NB4 (cell line): ENCODE data around the gene PROM1.

Experiments used
- DNase-seq: peaks from one replicate; pipeline ENCODE4 v3.0.0; 2010; ENCODE audit warnings: low read depth
- H3K4me3 ChIP-seq: one replicate; pipeline ENCODE4 v1.5.1; 2011; ENCODE audit warnings: mild to moderate bottlenecking, low read depth, low read length, moderate library complexity
- MYC ChIP-seq: IDR thresholded peaks from 2 replicates; pipeline ENCODE4 v1.6.1; 2011; ENCODE audit warnings: low read depth, low read length
- POLR2A ChIP-seq: IDR thresholded peaks from 2 replicates; pipeline ENCODE4 v1.6.1; 2011; ENCODE audit warnings: mild to moderate bottlenecking; ENCODE audit not compliant: insufficient read length; ENCODE audit errors: extremely low read depth
- TF ChIP-seq, protein P1 (sequence below): IDR thresholded peaks from one replicate; pipeline ENCODE4 v1.5.1; 2012; ENCODE audit warnings: low read depth, low read length
- TF ChIP-seq, protein P2 (sequence below): IDR thresholded peaks from 2 replicates; pipeline ENCODE4 v1.6.1; 2011; ENCODE audit warnings: low read depth, low read length

Gene PROM1

DNA sequence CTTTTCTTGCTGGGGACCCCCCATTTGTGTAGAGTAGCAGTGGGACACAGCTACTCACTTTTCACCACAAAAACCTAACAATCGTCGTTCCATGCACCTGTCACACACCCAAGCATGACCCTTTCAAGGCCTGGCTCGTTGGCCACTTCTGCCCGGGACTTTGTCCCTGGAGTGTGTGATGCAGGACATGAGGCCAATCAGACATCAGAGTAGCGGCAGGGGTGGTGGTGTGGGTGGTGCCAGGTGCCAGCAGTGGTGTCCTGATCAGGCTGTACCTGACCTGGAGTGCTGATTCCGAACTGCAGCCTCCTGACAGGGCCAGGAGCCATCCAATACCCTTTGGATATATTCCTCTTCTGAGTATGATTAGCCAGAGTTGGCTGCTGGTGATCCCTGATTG, 23.1 kb upstream of the PROM1 start:
- no peak for DNase-seq
- TF ChIP-seq MYC: no peak
- TF ChIP-seq, protein P1, sequence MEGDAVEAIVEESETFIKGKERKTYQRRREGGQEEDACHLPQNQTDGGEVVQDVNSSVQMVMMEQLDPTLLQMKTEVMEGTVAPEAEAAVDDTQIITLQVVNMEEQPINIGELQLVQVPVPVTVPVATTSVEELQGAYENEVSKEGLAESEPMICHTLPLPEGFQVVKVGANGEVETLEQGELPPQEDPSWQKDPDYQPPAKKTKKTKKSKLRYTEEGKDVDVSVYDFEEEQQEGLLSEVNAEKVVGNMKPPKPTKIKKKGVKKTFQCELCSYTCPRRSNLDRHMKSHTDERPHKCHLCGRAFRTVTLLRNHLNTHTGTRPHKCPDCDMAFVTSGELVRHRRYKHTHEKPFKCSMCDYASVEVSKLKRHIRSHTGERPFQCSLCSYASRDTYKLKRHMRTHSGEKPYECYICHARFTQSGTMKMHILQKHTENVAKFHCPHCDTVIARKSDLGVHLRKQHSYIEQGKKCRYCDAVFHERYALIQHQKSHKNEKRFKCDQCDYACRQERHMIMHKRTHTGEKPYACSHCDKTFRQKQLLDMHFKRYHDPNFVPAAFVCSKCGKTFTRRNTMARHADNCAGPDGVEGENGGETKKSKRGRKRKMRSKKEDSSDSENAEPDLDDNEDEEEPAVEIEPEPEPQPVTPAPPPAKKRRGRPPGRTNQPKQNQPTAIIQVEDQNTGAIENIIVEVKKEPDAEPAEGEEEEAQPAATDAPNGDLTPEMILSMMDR: no peak

DNA sequence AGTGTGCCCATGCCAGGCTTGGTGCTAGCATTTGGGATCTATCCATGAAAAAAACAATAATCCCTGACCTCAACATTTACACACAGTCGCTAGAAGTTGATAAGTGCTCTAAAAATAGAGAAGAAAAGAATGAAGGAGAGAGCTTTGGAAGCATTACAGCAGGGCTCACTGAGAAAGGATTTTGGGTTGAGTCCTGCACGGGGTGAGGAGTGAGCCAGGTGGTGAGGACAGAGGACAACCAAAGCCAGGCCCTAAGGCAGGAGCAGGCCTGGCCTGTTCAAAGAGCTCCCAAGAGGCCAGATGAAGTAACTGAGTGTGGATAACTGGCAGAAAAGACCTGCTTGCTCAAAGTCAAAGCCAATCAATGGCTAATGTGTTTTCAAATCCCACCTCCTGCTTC, 20.7 kb upstream of the PROM1 start:
- H3K4me3 ChIP-seq: no peak overlapping the region
- TF ChIP-seq MYC: no peak
- TF ChIP-seq, protein P1: no peak
- no peak for TF ChIP-seq POLR2A
- TF ChIP-seq, protein P2, sequence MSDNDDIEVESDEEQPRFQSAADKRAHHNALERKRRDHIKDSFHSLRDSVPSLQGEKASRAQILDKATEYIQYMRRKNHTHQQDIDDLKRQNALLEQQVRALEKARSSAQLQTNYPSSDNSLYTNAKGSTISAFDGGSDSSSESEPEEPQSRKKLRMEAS: no peak
- no peak for DNase-seq

More for the DNA sequence above, 23.1 kb upstream of the PROM1 start:
- H3K4me3 ChIP-seq: no peak overlapping the region

DNA sequence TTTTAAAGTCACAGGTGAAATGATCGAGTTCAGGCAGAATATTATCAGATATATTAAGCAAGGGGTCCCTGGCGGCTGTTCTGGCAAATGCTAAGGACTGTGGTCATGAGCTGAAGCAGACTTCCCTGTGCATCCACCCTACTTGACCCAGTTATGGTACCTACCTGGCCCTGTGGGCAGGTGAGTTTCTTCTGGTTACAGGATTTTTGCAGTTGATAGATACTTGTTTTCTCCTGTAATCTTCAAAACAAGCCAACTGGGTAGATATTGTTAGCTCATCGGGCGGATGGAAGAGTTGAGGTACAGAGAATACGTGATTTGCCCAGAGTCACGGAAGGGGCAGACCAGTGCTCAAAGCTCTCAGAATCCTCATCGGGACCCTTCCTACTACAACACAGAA, 18.5 kb upstream of the PROM1 start:
- no peak for DNase-seq
- no peak overlapping the region for H3K4me3 ChIP-seq
- TF ChIP-seq POLR2A (no peak), MYC (no peak)
- TF ChIP-seq, protein P2: no peak
- TF ChIP-seq, protein P1: no peak

DNA sequence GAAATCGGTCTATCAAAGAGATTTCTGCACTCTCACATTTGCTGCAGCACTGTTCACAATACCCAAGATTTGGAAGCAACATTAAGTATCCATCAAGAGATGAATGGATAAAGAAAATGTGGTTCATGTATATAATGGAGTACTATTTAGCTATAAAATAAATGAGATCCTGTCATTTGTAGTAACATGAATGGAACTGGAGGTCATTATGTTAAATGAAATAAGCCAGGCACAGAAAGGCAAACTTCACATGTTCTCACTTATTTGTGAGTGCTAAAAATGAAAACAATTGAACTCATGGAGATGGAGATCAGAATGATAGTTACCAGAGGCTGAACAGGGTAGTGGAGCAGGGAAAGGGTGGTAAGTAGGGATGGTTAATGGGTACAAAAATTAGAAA, 17.0 kb upstream of the PROM1 start:
- no peak for DNase-seq
- no peak overlapping the region for H3K4me3 ChIP-seq
- TF ChIP-seq POLR2A (no peak), MYC (no peak)
- TF ChIP-seq, protein P1: no peak
- TF ChIP-seq, protein P2: no peak

DNA sequence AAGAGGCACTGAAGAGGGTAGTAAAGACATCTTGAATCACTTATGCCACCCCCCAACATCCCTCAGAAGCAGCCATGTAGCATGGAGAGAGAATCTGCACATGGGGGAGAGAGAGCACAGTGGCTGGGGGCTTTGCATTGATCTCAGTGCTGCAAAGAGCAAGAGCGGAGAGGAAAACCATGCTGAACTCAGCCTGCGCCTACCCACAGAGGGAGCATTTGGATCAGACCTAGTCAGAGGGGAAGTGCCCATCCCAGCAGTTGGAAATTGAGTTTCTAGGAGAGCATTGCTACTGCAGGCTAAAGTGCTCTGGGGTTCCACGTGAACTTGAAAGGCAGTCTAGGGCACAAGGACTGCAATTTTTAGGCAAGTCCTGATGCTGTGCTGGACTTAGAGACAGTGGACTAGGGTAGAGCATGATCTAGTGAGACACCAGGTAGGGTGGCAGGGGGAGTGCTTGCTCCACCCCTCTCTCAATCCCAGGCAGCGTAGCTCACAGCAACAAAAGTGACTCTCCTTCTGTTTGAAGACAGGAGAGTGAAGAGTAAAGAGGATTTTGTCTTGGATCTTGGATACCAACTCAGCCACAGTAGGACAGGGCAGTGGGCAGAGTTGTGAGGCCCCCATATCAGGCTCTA, 9.0 kb upstream of the PROM1 start:
- TF ChIP-seq MYC (no peak), POLR2A (no peak)
- TF ChIP-seq, protein P2: no peak
- TF ChIP-seq, protein P1: no peak
- no peak for DNase-seq
- H3K4me3 ChIP-seq: no peak overlapping the region

DNA sequence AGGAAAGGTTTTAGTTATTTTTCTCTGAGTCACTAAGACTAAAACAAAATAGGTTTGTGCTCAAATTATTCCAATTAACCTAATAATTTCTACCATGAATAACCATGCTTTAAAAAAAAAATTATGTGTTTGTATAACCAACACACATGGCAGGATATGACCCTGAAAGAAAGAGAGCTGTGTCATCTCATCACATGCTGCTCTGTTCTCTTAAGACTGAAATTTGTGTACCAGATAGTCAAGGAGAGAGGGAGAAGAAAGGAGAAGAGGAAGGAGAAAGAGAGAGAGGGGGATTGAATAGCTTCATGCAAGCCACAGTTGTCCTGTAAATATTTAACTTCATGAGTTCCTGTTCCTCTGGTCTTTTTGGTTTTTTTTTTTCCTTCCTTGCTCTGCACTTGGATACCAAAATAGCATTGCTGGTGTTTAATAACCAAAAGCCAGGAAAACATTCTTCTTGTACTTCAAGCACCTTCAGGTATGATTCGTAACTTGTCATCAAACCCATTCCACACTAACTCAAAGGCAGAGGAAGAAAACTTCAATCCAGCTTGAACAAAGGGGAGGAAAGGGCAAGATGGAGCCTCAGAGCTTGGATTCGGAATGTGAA, 6.4 kb upstream of the PROM1 start:
- H3K4me3 ChIP-seq: no peak overlapping the region
- DNase-seq: no peak
- TF ChIP-seq, protein P1: no peak
- TF ChIP-seq MYC (no peak), POLR2A (no peak)
- TF ChIP-seq, protein P2: no peak
